Stimulated activated memory B cell treated with anti-CD40 and anti-IgM and Interleukin-4, amounts not matched to agents 10 μg/mL and 1 μg/mL and 100 μg/mL, for 72 hours (primary cell): ENCODE data around the gene MCUB.

Experiments
- ATAC-seq: fragments of 150-1000 bp; cut with Tn5 transposase; 2 replicates; pipeline ENCODE4 v1.10.0; 2021
- H3K27ac Mint-ChIP-seq: one replicate; pipeline ENCODE4 v1.8.0; 2022; ENCODE audit warnings: mild to moderate bottlenecking, mixed read lengths
- H3K27me3 Mint-ChIP-seq: one replicate; pipeline ENCODE4 v1.8.0; 2022; ENCODE audit warnings: mixed read lengths
- H3K36me3 Mint-ChIP-seq: one replicate; pipeline ENCODE4 v1.8.0; 2022; ENCODE audit warnings: mixed read lengths
- H3K4me1 Mint-ChIP-seq: one replicate; pipeline ENCODE4 v1.8.0; 2022; ENCODE audit warnings: mixed read lengths
- H3K4me3 Mint-ChIP-seq: one replicate; pipeline ENCODE4 v1.8.0; 2022; ENCODE audit warnings: mild to moderate bottlenecking, moderate library complexity, mixed read lengths
- H3K9me3 Mint-ChIP-seq: one replicate; pipeline ENCODE4 v1.8.0; 2022; ENCODE audit warnings: mixed read lengths

Gene MCUB

GRCh38 chr4:109702950-109703663 lies 143.1 kb downstream of the MCUB start, which contains the start of gene CASP6:
Gene CASP6 (minus strand): TSS chr4:109703445. CDS start chr4:109703395, 50 bp downstream.
- H3K9me3 Mint-ChIP-seq, result no peaks in the 10 kb centered on the region
- H3K27me3 Mint-ChIP-seq, result no peaks in the 10 kb centered on the region
- peaks cover 29% of the 10 kb centered on the region for H3K4me1 Mint-ChIP-seq
- H3K27ac Mint-ChIP-seq, result peak within 1 kb of the TSS; percentile 91
- ATAC-seq, result peak; percentile 90
- no peaks in the 10 kb centered on the region for H3K36me3 Mint-ChIP-seq
- peak within 1 kb of the TSS; percentile 85 for H3K4me3 Mint-ChIP-seq

- Mint-ChIP-seq H3K9me3 (no peaks in the 10 kb centered on the region), H3K36me3 (no peaks in the 10 kb centered on the region), H3K27ac (peak overlapping the region; percentile 91), H3K4me1 (peaks cover 29% of the 10 kb centered on the region), H3K27me3 (no peaks in the 10 kb centered on the region), H3K4me3 (peak overlapping the region; percentile 85)
- ATAC-seq, result no peak
Observed at GRCh38 chr4:109703664-109704361, 143.8 kb downstream of the MCUB start.

- no peak for ATAC-seq
- H3K36me3 Mint-ChIP-seq, result no peaks in the 10 kb centered on the region
- H3K4me3 Mint-ChIP-seq, result no peak overlapping the region
- no peak overlapping the region for H3K27ac Mint-ChIP-seq
- no peaks in the 10 kb centered on the region for H3K27me3 Mint-ChIP-seq
- peaks cover 8% of the 10 kb centered on the region for H3K4me1 Mint-ChIP-seq
- H3K9me3 Mint-ChIP-seq, result no peaks in the 10 kb centered on the region
Observed at GRCh38 chr4:109708435-109708834, 148.4 kb downstream of the MCUB start.

- Mint-ChIP-seq H3K27me3 (no peaks in the 10 kb centered on the region), H3K36me3 (no peaks in the 10 kb centered on the region), H3K9me3 (no peaks in the 10 kb centered on the region), H3K4me3 (no peak overlapping the region), H3K27ac (no peak overlapping the region), H3K4me1 (peaks cover 2% of the 10 kb centered on the region)
- no peak for ATAC-seq
Observed at GRCh38 chr4:109708990-109709389, 148.9 kb downstream of the MCUB start.

DNA sequence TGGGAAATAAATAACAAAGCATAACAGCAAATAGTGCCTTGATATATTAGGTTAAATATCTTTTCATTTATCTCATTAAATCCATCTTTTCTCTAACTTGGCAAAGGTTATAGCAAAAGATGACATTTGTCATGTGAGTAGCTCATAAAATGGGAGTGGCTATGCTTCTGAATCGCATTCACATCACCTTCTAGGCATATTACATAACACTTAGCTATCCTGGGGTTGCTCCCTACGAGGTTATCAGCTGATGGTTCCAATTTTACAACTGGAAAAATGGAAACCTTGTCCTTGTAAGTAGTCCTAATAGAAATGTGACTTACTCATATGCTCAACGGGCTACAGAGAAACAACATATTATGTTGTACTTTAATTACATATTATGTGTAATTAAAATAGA lies 153.5 kb downstream of the MCUB start:
- peaks cover 5% of the 10 kb centered on the region for H3K36me3 Mint-ChIP-seq
- H3K27ac Mint-ChIP-seq, result no peak overlapping the region
- H3K4me1 Mint-ChIP-seq, result no peaks in the 10 kb centered on the region
- H3K9me3 Mint-ChIP-seq, result no peaks in the 10 kb centered on the region
- ATAC-seq, result no peak
- H3K4me3 Mint-ChIP-seq, result no peak overlapping the region
- no peaks in the 10 kb centered on the region for H3K27me3 Mint-ChIP-seq

DNA sequence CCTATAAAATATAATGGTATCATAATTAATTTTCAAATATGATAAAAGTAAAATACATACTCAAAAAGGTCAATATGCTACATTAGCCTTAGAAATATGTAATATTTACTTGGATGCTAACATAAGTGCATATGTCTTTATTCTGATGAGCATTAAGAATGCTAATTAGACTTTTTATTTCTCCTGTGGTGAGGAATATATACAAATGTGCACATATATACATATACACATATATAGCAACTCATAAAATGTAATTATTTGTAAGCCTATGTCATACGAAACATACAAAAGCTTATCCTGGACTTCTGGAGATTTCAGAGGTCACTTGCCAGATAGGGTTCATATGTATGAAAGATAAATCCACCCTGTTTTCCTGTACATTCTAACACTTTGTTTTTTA lies 158.7 kb downstream of the MCUB start:
- Mint-ChIP-seq H3K36me3 (peaks cover 5% of the 10 kb centered on the region), H3K9me3 (no peaks in the 10 kb centered on the region), H3K27ac (no peak overlapping the region), H3K4me3 (no peak overlapping the region), H3K4me1 (no peaks in the 10 kb centered on the region), H3K27me3 (no peaks in the 10 kb centered on the region)
- ATAC-seq, result no peak

- no peaks in the 10 kb centered on the region for H3K9me3 Mint-ChIP-seq
- no peak overlapping the region for H3K27ac Mint-ChIP-seq
- H3K36me3 Mint-ChIP-seq, result peaks cover 5% of the 10 kb centered on the region
- H3K4me3 Mint-ChIP-seq, result no peak overlapping the region
- no peaks in the 10 kb centered on the region for H3K27me3 Mint-ChIP-seq
- ATAC-seq, result no peak
- no peaks in the 10 kb centered on the region for H3K4me1 Mint-ChIP-seq
Observed at GRCh38 chr4:109719604-109720003, 159.6 kb downstream of the MCUB start.

DNA sequence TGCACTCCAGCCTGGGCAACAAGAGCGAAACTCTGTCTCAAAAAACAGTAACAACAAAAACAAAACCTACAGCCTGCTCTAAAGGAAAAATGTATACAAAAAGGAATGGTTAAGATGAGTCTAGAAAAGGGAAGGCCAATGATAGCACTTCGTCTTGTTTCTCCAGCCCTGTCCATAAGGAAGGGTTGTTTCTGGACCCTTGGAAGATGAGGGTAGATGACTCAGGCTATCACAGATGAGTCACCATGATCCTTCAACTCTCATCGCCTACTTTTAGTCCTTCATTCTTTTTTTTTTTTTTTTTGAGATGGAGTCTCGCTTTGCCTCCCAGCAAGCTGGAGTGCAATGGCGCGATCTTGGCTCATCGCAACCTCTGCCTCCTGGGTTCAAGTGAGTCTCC lies 161.0 kb downstream of the MCUB start:
- H3K9me3 Mint-ChIP-seq, result no peaks in the 10 kb centered on the region
- H3K36me3 Mint-ChIP-seq, result peaks cover 9% of the 10 kb centered on the region
- H3K4me3 Mint-ChIP-seq, result no peak overlapping the region
- no peaks in the 10 kb centered on the region for H3K4me1 Mint-ChIP-seq
- no peaks in the 10 kb centered on the region for H3K27me3 Mint-ChIP-seq
- H3K27ac Mint-ChIP-seq, result no peak overlapping the region
- no peak for ATAC-seq

- Mint-ChIP-seq H3K4me1 (no peaks in the 10 kb centered on the region), H3K27me3 (no peaks in the 10 kb centered on the region), H3K9me3 (no peaks in the 10 kb centered on the region), H3K27ac (no peak overlapping the region), H3K4me3 (no peak overlapping the region), H3K36me3 (peaks cover 8% of the 10 kb centered on the region)
- ATAC-seq, result no peak
Observed at GRCh38 chr4:109722357-109722756, 162.3 kb downstream of the MCUB start.

DNA sequence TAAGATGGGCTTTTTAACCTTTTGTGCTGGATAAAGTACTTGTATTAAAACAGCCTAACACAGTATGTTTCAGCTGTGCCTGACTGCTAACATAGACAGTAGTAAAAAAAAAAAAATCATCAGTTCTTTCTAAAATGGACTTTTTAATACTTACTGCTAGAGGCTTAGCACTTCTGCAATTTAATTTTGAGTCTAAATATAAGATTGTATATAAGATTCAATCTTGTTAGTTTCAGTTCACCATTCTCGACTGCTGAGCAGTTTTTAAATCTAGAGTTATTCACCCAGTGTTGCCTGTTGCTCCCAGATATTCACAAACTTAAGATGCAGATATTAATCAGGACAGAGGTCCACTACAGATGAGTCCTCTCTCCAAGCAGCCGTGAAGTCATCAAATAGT lies 163.1 kb downstream of the MCUB start:
- Mint-ChIP-seq H3K27ac (no peak overlapping the region), H3K4me1 (peaks cover 5% of the 10 kb centered on the region), H3K36me3 (peaks cover 12% of the 10 kb centered on the region), H3K4me3 (no peak overlapping the region), H3K9me3 (no peaks in the 10 kb centered on the region), H3K27me3 (no peaks in the 10 kb centered on the region)
- no peak for ATAC-seq

DNA sequence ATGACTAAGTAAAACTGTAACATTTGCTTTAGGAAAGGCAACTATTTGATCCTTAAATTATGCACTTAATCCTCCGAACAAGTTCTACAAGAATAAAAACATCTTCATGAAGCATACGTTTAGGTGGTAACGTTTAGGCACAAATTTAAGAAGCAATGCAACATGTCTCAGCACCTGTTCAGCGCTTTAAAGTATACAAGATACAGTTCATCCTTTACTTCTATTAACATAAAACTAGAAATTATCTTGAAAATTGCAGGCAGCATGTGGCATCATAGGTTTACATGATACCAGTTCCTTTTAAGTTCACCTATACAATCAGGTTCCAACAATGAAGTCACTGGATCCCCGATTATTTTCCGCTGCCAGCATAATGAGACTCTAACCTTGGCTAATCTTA lies 168.3 kb downstream of the MCUB start:
- H3K9me3 Mint-ChIP-seq, result no peaks in the 10 kb centered on the region
- no peak overlapping the region for H3K27ac Mint-ChIP-seq
- ATAC-seq, result no peak
- H3K36me3 Mint-ChIP-seq, result peaks cover 12% of the 10 kb centered on the region
- peaks cover 12% of the 10 kb centered on the region for H3K4me1 Mint-ChIP-seq
- no peak overlapping the region for H3K4me3 Mint-ChIP-seq
- no peaks in the 10 kb centered on the region for H3K27me3 Mint-ChIP-seq

DNA sequence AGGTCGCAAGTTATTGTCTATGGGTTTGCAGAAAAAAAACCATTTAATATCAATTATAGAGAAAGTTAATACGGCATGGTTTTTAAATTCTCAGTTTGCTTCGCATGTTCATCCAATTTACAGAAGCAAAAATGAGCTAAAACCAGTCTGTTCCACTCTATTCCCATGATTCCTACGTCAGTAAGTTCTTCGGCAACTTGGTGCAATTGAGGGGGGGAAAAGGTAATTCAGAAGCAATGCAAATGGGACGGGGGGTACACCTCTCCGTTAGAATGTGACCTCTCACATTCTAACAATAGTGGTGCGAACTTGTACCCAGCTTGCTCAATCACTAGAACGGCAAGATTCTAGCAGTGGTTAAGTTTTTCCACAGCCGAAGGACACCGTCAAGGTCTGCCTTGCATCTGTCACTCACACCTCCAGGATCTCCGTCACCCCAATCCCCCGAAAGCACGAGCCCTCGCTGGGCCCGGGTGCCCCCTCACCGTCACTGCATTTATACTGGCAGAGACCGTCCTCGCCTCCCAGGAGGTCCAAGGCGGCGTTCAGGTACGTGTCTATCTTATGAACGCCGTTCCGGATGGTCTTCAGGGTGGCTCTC lies 169.2 kb downstream of the MCUB start:
- Mint-ChIP-seq H3K27ac (peak overlapping the region; percentile 69), H3K27me3 (no peaks in the 10 kb centered on the region), H3K36me3 (peaks cover 12% of the 10 kb centered on the region), H3K4me3 (peak overlapping the region; percentile 91), H3K9me3 (no peaks in the 10 kb centered on the region), H3K4me1 (peaks cover 12% of the 10 kb centered on the region)
- ATAC-seq, result no peak

GRCh38 chr4:109729718-109730618 lies 169.9 kb downstream of the MCUB start, which contains the start of gene PLA2G12A:
Gene PLA2G12A (minus strand): TSS chr4:109730070. CDS start chr4:109729809, 261 bp downstream.
- Mint-ChIP-seq H3K4me1 (peaks cover 12% of the 10 kb centered on the region), H3K9me3 (no peaks in the 10 kb centered on the region), H3K4me3 (peak within 1 kb of the TSS; percentile 91), H3K27ac (peak within 1 kb of the TSS; percentile 69), H3K27me3 (no peaks in the 10 kb centered on the region), H3K36me3 (peaks cover 12% of the 10 kb centered on the region)
- peak; percentile 94 for ATAC-seq

- H3K4me3 Mint-ChIP-seq, result peak overlapping the region; percentile 86
- H3K4me1 Mint-ChIP-seq, result peaks cover 12% of the 10 kb centered on the region
- H3K9me3 Mint-ChIP-seq, result no peaks in the 10 kb centered on the region
- H3K27ac Mint-ChIP-seq, result peak overlapping the region; percentile 69
- no peak for ATAC-seq
- H3K27me3 Mint-ChIP-seq, result no peaks in the 10 kb centered on the region
- H3K36me3 Mint-ChIP-seq, result peaks cover 9% of the 10 kb centered on the region
Observed at GRCh38 chr4:109730619-109731545, 170.8 kb downstream of the MCUB start.
